HG02884 (cell line): Measurements from ENCODE around the gene SKI.

Source experiments
- ATAC-seq: cut with Tn5 transposase; IDR thresholded peaks from one replicate; pipeline ENCODE4 v1.9.1; 2021; ENCODE audit warnings: mild to moderate bottlenecking, moderate library complexity; ENCODE audit not compliant: unreplicated experiment

Gene SKI

DNA sequence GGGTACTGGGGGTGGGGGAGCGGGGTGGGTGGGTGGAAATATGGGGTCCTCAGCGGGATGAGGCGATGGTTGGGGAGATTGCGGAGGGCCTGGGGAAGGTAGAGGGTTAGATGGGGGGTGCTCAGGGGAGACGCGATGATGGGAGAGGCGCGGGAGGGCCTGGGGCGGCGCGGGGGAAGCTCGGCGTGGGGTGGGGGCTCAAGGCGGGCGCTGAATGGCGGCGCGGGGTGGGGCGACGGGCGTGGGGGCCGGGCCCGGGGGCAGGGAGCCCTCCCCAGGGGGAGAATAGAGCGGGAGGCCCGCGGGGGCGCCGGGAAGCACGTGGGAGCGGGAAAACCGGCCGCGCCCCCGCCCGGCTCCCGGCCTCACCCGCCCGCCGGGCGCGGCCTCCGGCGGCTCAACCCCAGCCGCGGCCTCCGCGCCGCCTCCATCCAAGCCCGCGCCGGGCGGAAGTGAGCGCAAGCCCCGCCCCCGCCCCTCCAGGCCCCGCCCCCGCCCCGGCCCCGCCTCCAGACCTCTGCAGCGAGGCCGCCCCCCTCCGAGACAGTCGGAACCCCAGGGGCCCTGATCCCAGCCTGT is 33.7 kb upstream of the SKI start, which contains the start of gene FAAP20:
FAAP20 (minus strand) TSS at position 454 of the 579 bp plus-strand sequence; CDS start at position 431, 23 bp downstream.
- peak; percentile 36 for ATAC-seq

GRCh38 chr1:2194898-2195673 is 33.0 kb upstream of the SKI start:
- peak; percentile 58 for ATAC-seq

- no peak for ATAC-seq
Measured at GRCh38 chr1:2195785-2196184, 32.3 kb upstream of the SKI start.

- no peak for ATAC-seq
Measured at GRCh38 chr1:2196901-2197638, 31.0 kb upstream of the SKI start.

GRCh38 chr1:2197707-2198165 is 30.4 kb upstream of the SKI start:
- ATAC-seq = no peak

GRCh38 chr1:2198571-2198970 is 29.5 kb upstream of the SKI start:
- no peak for ATAC-seq

DNA sequence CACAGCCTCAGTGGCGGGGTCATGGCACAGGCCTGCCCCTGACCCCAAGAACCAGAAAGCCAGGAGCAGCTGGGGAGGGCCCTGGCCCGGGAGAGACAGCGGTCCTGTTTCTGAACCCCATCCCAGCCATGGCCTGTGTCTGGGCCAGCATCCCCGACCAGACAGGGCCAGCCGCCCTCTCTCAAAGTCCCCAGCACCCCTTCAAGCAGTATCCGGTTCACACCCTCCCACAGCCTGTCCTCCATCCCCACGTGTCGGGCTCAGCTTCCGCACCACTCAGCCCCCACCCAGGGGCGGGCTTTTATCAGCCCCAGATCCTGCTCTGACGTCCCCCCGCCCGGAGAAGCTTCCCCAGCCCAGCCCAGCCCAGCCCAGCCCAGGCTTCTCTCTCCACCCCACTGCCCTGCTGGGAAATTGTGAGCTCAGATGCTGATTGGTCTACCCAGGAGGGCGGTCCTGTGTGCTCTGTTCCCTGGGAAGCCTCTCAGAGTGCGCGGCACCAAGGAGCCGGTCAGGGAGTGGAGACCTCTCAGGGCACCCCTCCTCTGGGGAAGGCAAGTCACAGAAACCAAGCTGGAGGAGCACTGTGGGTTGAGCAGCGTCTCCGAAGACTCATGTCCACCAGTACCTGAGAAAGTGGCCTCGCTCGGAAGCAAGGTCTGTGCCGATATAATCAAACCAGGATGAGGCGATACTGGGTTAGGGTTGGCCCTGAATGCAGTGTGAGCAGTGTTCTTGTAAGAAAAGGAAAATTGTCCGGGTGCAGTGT is 28.9 kb upstream of the SKI start:
- peak; percentile 36 for ATAC-seq

GRCh38 chr1:2200308-2200943 is 27.7 kb upstream of the SKI start:
- ATAC-seq = no peak

- ATAC-seq = no peak
Measured at GRCh38 chr1:2201062-2201461, 27.1 kb upstream of the SKI start.

DNA sequence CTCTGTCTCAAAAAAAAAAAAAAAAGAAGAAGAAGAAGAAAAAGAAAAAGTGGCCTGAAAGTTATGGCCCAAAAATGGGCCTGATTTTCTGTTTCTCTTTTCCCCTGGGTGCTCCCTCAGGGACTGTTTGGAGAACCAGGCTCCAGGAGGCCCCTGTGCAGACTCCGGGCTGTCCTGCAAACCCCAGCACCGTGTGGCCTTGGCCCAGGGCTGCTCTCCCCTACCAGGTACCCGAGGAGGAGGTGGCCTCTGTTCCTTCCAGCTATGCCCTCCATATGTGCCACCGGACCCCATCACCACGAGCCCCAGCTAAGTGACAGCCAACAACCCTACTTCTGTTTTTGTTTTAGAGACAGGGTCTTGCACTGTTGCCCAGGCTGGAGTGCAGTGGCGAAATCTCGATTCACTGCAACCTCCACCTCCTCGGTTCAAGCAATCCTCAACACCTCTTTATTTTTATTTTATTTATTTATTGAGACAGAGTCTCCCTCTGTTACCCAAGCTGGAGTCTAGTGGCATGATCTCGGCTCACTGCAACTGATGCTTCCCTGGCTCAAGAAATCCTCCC is 26.0 kb upstream of the SKI start:
- no peak for ATAC-seq

- ATAC-seq = no peak
Measured at GRCh38 chr1:2202843-2203601, 25.1 kb upstream of the SKI start.

DNA sequence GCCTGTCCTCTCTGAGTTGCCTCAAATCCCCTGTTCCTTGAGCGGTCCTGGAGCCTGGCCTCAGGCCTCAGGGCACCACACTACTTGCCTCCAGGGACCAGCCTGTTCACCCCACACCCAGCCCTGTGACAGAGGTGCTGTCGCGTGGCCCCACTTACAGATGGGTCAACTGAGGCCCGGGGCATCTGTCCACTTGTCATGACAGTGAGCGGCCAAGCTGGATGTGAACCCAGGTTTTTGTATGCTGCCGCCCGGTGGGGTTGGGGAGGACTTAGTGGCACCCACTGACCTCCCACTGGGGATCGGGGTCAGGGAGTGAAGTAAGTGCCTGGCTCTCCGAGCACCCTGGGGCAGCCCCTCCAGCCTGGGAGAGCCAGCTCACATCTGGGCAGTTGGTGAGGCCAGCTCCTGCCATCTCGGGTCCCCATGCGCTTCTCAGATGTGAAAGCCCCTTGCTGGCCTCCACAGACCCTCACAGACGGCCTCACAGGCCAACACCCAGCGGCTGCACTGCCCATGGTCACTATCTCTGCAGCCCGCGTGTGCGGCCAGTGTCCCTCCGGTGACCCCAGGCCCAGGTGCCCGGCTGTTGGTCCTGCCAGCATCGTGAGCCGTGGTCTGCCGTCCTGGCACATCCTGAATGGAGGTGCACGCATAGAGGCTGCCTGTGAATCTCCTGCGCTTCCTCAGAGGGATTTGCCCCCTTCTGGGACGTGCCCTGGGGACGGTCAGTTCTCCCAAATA is 24.3 kb upstream of the SKI start:
- ATAC-seq = no peak

DNA sequence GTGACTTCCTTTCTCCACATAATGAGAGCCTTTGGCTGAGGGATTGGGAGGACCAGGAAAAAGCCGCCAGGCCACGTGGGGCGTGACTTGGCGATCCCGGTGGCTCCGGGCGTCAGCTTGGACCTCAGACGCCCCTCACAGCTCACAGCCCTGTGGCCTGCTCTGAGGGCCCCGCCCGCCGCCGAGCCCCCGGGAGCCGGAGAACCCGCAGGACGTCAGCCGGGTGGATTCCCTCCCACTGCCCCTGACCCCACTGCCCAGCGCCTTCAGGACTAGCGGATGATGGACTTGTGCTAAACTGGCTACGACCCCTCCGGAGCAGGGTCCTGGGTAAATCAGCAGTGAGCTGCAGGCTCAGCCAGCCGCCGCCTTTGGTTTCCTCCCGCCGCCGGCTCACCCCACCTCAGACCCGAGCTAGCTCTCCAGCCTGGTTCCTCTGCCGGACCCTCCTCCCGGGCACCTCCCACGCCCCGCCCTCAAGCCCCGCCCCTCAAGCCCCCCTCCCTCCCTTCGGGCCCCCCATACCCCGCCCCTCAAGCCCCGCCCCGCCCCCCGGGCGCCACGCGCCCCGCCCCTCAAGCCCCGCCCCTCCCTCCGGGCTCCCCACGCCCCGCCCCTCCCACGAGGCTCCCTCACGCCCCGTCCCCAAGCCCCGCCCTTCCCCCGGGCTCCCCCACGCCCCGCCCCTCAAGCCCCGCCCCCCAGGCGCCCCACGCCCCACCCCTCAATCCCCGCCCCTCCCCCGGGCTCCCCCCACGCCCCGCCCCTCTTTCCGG is 23.5 kb upstream of the SKI start:
- ATAC-seq = no peak

GRCh38 chr1:2205191-2205952 is 22.7 kb upstream of the SKI start:
- ATAC-seq = no peak

- no peak for ATAC-seq
Measured at GRCh38 chr1:2206813-2207487, 21.2 kb upstream of the SKI start.

- no peak for ATAC-seq
Measured at GRCh38 chr1:2208309-2209239, 19.5 kb upstream of the SKI start.
